Measurements from ENCODE around the gene HNF4A. TPM values are rescaled to one million over a fixed set of nuclear protein-coding genes. Genes with fewer than 3 reads are reported as not detected.

The HNF4A gene
- polyA plus RNA-seq, 1 donor from 2014 or later = not detected

DNA sequence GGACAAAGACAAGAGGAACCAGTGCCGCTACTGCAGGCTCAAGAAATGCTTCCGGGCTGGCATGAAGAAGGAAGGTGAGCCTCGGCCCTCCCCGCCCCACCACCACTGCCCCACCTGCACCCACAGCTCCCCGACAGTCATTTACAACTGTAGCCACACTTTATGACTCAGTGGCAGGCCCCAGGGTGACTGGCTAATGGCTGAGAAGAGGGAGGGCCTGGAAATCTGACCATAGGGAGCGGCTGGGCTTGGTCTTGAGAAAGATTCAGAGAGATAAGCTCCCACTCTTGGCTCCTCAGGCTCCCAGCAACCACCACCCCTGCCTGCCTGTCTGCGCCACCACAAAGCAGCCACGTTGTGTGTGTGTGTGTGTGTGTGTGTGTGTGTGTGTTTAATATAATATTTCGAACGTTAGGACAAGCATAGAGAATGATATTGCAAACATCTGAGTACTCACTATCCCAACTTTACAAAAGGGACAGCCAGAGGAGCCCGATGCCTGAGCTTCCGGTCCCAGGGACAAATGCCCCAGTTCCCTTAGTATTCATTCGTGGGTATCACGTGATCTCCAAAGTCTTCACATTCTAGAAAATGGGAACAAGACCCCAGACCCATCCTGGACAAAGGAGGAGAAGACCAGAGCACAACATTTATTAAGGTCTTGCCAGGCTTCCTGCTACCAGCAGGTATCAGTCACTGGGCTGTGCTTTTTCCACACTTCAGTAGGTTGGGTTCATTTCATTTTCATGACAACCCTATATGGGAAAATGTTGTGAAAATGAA, 52.1 kb downstream of the HNF4A start:
- H4K20me1 ChIP-seq (ENCODE audit: insufficient read depth) = no peaks in the 10 kb centered on the region
- H3K27me3 ChIP-seq (ENCODE audit: insufficient read depth, low read depth, low read length) = no peaks in the 10 kb centered on the region
- H3K9me3 ChIP-seq (ENCODE audit: low read length) = no peaks in the 10 kb centered on the region
- H3K27ac ChIP-seq (ENCODE audit: low read length) = no peak overlapping the region
- H3K9ac ChIP-seq (ENCODE audit: low read length) = no peak overlapping the region
- H3K4me2 ChIP-seq (ENCODE audit: low read length) = no peak overlapping the region
- no peak overlapping the region for H3K4me3 ChIP-seq (ENCODE audit: low read length)
- H3K9me2 ChIP-seq (ENCODE audit: insufficient read depth, low read length) = no peaks in the 10 kb centered on the region
- H2AFZ ChIP-seq (ENCODE audit: low read depth, low read length) = no peak overlapping the region
- H3K36me3 ChIP-seq (ENCODE audit: insufficient read depth, low read length) = no peaks in the 10 kb centered on the region
- H3F3A ChIP-seq (ENCODE audit: insufficient read depth, low read length, poor library complexity, severe bottlenecking) = no peaks in the 10 kb centered on the region
- TF ChIP-seq EP300 (conservative IDR thresholded peaks at IDR 0.05; ENCODE audit: poor library complexity, severe bottlenecking) = no peak
- no peak for TF ChIP-seq MXI1 (conservative IDR thresholded peaks at IDR 0.05; ENCODE audit: poor library complexity, severe bottlenecking)
- no peak for TF ChIP-seq SMC3 (conservative IDR thresholded peaks at IDR 0.05; ENCODE audit: poor library complexity)
- no peak for TF ChIP-seq RAD21 (conservative IDR thresholded peaks at IDR 0.05)
- no peak for TF ChIP-seq POLR2AphosphoS5 (IDR thresholded peaks at IDR 0.05)
- no peak for TF ChIP-seq EZH2 (IDR thresholded peaks at IDR 0.05; ENCODE audit: borderline replicate concordance, insufficient read depth, low read length, poor library complexity, severe bottlenecking)
- no peak for TF ChIP-seq CTCF (IDR thresholded peaks at IDR 0.05; ENCODE audit: poor library complexity, severe bottlenecking)
- TF ChIP-seq, protein P1, sequence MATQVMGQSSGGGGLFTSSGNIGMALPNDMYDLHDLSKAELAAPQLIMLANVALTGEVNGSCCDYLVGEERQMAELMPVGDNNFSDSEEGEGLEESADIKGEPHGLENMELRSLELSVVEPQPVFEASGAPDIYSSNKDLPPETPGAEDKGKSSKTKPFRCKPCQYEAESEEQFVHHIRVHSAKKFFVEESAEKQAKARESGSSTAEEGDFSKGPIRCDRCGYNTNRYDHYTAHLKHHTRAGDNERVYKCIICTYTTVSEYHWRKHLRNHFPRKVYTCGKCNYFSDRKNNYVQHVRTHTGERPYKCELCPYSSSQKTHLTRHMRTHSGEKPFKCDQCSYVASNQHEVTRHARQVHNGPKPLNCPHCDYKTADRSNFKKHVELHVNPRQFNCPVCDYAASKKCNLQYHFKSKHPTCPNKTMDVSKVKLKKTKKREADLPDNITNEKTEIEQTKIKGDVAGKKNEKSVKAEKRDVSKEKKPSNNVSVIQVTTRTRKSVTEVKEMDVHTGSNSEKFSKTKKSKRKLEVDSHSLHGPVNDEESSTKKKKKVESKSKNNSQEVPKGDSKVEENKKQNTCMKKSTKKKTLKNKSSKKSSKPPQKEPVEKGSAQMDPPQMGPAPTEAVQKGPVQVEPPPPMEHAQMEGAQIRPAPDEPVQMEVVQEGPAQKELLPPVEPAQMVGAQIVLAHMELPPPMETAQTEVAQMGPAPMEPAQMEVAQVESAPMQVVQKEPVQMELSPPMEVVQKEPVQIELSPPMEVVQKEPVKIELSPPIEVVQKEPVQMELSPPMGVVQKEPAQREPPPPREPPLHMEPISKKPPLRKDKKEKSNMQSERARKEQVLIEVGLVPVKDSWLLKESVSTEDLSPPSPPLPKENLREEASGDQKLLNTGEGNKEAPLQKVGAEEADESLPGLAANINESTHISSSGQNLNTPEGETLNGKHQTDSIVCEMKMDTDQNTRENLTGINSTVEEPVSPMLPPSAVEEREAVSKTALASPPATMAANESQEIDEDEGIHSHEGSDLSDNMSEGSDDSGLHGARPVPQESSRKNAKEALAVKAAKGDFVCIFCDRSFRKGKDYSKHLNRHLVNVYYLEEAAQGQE (IDR thresholded peaks at IDR 0.05; ENCODE audit: borderline replicate concordance) = no peak
- no peak for TF ChIP-seq TAF1 (IDR thresholded peaks at IDR 0.05; ENCODE audit: low read depth)
- H3K79me2 ChIP-seq (replicated peaks; ENCODE audit: insufficient read depth, low read length) = no peaks in the 10 kb centered on the region

DNA sequence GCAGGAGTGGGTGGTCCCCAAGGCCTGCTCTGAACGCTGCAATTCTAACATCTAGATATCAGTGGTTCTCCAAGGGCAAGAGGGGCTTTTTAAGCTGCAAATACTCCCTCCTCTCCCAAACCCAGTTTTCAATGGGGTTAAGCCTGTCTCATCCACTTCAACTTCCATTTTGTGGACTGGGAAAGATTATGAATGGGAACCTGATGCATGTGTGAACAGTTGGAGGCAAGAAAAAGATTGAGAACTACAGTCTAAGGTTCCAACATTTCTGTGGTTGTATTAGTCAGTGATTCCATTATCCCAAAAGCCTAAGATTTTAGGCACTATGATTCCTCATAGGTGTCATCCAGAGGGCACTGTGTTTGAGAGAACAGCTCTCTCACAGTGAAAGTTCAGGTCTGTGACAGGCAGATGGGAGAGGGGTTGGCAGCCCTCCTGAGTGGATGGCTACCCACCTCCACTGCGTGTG, 53.7 kb downstream of the HNF4A start:
- Histone ChIP-seq H3K27ac (ENCODE audit: low read length) (no peak overlapping the region), H3K9me3 (ENCODE audit: low read length) (no peaks in the 10 kb centered on the region), H3K9ac (ENCODE audit: low read length) (no peak overlapping the region), H3K4me2 (ENCODE audit: low read length) (no peak overlapping the region), H3K4me3 (ENCODE audit: low read length) (no peak overlapping the region), H3K79me2 (replicated peaks; ENCODE audit: insufficient read depth, low read length) (no peaks in the 10 kb centered on the region), H3K27me3 (ENCODE audit: insufficient read depth, low read depth, low read length) (no peaks in the 10 kb centered on the region), H3K9me2 (ENCODE audit: insufficient read depth, low read length) (no peaks in the 10 kb centered on the region), H3F3A (ENCODE audit: insufficient read depth, low read length, poor library complexity, severe bottlenecking) (no peaks in the 10 kb centered on the region), H2AFZ (ENCODE audit: low read depth, low read length) (no peak overlapping the region), H3K36me3 (ENCODE audit: insufficient read depth, low read length) (no peaks in the 10 kb centered on the region), H4K20me1 (ENCODE audit: insufficient read depth) (no peaks in the 10 kb centered on the region)
- TF ChIP-seq SMC3 (conservative IDR thresholded peaks at IDR 0.05; ENCODE audit: poor library complexity) (no peak), RAD21 (conservative IDR thresholded peaks at IDR 0.05) (no peak), POLR2AphosphoS5 (IDR thresholded peaks at IDR 0.05) (no peak), EP300 (conservative IDR thresholded peaks at IDR 0.05; ENCODE audit: poor library complexity, severe bottlenecking) (no peak), CTCF (IDR thresholded peaks at IDR 0.05; ENCODE audit: poor library complexity, severe bottlenecking) (no peak), MXI1 (conservative IDR thresholded peaks at IDR 0.05; ENCODE audit: poor library complexity, severe bottlenecking) (no peak), TAF1 (IDR thresholded peaks at IDR 0.05; ENCODE audit: low read depth) (no peak), EZH2 (IDR thresholded peaks at IDR 0.05; ENCODE audit: borderline replicate concordance, insufficient read depth, low read length, poor library complexity, severe bottlenecking) (no peak)
- TF ChIP-seq, protein P1 (IDR thresholded peaks at IDR 0.05; ENCODE audit: borderline replicate concordance) = no peak
